SHP77 (cell line): ENCODE results near the gene NAP1L1.

Experiments used
- DNase-seq, 2 experiments: peaks; one replicate each; lab custom pipeline; 2025; lab: John Stamatoyannopoulos, UW

Gene NAP1L1

DNA sequence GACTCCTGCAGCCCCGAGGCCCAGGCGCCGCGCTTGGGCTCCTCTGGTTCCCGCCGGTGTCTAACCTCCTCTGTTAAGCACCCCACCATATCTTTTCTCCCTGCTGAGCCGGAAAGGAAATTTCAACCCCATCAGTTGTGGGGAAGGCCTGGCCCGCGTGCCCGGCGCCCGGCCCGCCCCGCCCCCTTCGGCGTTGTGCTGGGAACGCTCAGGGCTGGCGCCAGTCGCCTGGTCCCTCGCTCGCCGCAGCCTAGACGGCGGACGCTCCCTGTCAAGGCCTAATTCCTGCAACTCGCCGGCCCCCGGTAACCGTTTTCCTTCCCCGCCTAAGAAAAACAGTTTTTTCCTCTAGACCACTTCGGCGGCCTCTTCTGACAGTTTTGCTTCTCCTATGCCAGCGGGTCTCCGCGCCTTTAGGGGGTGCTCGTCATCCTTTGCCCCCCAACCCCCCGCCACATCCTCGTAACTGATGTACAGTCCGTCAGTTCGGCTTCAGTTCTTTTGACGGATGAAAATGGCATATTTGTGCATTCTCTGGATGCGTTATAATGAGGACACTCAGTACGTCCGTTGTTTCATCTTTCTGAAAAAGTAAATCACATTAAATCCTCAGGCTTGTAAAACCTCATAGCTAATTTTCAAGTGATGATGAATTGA lies 506 bp upstream of the NAP1L1 start:
- DNase-seq: peak; percentile 53 to 75

GRCh38 chr12:76083246-76083903 lies 1.1 kb downstream of the NAP1L1 start:
- no peak for DNase-seq

- DNase-seq: no peak
These were observed 2.6 kb downstream of the NAP1L1 start for GRCh38 chr12:76081909-76082308.

DNA sequence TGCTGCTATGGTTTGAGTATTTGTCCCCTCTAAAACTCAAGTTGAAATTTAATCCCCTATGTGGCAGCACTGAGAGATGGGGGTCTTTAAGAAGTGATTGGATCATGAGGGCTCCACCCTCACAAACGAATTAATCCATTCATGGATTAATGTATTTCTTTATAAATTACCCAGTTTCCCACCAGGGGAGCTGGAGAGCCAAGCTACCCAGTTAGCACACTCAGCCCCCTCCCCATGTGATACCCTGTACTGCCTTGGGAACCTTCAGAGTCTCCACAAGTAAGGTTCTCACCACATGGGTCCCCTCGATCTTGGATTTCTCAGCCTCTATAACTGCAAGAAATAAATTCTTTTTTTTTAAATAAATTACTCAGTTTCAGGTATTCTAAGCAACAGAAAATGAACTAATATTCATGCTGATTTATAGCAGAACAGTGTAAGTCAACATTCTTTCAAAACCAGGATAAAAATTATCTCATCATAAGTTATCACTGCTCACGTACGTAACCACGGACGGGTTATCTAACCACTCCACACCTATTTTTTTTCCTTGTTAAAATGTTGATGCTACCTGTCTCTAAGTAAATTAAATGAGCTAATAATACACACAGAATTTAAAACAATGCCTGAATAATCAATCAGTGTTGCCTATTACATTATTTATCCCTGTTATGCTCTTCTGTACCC lies 3.6 kb downstream of the NAP1L1 start:
- DNase-seq: no peak

GRCh38 chr12:76080017-76080728 lies 4.3 kb downstream of the NAP1L1 start:
- no peak for DNase-seq

GRCh38 chr12:76078748-76079147 lies 5.7 kb downstream of the NAP1L1 start:
- DNase-seq: no peak

DNA sequence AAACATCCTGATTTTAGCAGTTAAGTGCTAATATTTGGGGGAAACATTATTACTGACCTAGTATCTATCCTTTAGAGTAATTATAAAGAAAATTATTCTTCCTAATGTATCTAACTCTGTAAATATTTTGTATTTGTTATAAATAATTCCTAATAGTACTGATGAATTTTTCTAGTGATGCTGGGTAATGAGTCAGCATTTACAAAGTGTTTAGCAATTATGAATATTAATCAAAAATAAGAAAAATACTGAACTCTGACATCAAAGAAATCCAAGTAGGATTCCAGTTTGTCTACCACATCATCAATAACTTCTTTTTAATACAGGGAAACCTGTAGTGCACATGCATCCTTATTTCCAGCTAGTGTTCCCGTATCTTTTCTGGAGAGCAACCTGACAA lies 9.0 kb downstream of the NAP1L1 start:
- DNase-seq: no peak

DNA sequence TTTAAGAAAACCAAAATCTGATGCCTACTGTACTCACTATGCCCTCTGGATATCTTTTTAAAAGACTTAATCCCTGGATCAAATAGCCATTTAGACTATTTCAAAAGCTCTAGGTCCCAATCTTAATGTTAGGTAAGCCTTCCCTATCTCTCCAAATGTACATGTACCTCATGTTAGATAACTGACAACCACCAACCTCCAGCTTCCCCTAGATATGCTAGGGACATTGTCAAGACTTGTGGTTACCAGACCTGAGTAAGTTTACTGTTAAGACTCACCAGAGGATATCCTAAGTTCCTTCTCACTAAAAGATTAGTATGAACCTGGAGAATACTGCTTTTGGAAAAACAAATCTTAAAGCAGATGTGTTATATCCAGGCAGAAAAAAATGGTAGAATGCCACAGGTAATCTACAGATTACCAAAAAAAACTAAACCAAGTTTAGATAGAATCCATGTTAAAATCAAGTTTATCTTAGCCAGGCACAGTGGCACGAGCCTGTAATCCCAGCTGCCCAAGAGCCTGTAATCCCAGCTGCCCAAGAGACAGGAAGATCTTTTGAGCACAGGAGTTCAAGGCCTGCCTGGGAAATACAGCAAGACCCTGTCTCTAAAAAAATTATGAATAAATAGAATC lies 9.7 kb downstream of the NAP1L1 start:
- no peak for DNase-seq

- DNase-seq: no peak
These were observed 10.9 kb downstream of the NAP1L1 start for GRCh38 chr12:76073561-76073960.

DNA sequence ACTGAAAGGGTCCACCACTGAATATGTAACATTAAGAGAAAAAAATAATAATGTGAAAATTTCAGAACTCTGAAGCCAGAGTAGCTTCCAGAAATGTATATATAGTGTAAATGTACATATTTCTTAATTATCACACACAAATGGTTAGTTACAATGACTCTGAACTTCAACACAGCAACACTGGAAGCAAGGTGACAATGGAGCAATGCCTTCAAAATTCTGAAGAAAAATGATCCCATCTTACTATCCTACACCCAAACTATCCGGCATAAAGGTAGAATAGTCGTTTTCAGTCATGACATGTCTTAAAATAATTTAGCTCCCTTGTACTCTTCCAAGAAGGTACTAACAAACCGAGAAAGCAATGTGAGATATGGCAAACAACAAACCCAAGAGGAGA lies 11.9 kb downstream of the NAP1L1 start:
- no peak for DNase-seq

DNA sequence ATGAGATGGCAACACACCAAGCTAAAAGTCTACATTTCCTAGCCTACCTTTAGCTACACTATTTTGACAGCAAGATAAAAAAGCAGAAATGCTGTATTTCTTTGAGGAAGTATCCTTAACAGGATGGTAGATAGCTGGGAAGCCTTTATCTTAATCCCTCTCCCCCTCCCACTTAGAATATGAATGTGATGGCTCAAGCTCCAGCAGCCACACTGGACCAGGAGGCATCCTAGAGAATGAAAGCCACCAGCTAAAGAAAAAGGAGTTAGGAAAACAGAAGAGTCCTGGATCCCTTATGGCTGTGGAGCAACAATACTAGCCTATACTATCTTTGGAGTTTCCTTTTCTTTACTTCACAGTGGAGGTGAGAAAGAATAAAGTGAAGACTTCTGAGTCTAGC lies 15.1 kb downstream of the NAP1L1 start:
- no peak for DNase-seq

DNA sequence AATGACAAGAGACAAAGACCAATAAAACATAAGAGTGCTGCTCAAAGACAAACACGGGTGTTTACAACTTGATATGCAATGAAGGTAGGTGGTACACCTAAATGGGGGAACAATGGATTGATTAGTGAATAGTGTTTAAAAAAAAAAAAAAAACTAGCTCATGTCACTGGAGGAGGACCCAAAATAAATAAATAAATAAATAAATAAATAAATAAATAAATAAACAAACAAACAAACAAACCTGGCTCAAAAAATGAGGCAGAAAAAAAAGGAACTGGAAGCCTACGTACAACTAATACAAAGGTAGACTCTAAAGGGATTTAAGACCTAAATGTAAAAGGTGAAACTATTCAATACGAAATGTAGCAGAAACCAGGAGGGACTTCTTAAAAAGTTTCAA lies 18.6 kb downstream of the NAP1L1 start:
- no peak for DNase-seq

DNA sequence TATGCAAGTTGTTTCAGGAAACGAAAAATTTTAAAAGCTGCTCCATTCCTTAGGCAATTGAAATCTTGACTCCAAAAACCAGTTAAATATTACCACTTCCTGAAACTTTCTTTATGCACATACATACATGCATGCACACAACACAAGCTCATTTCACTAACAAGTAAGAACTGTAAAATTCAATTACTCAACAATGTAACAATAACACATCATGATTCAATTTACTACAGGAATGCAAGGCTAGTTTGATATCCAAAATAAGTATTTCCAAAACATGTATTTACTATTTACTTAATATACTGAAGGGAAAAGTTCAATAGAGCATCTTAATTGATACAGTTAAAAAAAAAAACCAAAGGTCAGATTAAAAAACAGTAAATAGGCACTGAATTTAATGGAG lies 19.6 kb downstream of the NAP1L1 start:
- no peak for DNase-seq

DNA sequence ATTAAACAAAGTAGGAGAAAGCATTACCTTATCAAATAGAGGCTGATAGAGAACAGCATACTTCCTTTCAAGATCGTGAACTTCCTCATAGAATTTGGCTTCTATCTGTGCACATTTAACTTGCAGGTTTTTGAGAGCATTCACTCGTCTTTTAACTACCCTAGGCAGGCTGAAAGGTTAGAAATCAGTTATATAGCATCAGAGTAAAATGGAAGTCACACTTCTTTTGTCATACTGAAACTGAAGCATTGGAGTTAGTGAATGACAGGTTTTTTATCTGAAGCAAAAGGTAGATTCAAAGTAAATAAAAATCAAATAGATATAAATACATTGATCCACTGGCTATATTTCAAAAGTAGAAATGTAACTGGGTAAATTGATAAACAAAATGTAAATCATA lies 24.4 kb downstream of the NAP1L1 start:
- DNase-seq: no peak

- DNase-seq: no peak
These were observed 27.2 kb downstream of the NAP1L1 start for GRCh38 chr12:76057326-76057725.

DNA sequence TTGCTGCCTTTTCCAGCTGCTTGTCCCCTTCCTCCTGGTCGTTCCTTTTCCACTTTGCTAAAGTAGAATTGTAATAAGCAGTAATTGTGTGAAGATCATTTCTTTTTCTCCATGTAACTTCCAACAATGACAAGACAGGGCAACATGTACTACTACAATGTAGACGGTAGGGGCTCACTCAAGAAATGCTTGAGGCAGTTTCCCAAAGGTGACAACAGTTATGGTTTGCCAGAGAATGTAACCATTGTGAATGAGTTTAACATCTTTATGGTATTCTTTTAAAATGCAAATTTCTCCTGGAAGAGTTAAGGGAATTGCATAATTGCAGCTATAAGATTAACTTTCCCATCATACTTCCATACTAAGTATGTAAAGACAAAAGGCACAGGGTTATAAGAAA lies 29.1 kb downstream of the NAP1L1 start:
- no peak for DNase-seq

DNA sequence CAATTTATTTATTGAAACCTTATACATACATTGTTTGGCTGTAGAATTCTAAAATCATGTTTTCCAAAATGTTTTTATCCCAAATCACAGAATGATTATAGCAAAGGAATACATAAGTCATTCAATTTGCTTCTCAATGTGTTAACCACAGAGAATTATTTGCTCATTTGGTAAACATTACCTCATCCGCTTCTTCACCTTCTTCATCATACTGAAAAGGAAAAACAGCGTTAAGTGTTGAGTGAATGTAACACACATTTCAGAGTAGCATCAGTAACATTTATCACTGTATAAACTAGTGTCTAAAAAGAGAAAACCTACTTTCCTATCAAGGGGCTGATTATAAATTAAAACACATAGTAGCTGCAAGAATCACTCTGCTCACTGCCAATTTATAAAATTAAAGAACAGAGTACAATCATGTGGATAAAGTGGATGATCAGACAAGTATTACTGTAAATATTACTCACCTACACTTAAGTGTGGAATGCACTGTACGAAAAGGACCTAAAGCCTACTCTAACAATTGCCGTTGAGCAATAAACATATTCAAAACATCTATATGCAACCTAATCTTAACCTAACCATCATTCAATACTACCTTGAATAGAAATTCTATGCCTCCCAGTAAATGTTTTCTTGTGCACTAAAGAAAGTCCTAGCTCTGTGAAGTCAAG lies 34.8 kb downstream of the NAP1L1 start:
- no peak for DNase-seq

GRCh38 chr12:76047742-76048141 lies 36.7 kb downstream of the NAP1L1 start:
- DNase-seq: no peak

DNA sequence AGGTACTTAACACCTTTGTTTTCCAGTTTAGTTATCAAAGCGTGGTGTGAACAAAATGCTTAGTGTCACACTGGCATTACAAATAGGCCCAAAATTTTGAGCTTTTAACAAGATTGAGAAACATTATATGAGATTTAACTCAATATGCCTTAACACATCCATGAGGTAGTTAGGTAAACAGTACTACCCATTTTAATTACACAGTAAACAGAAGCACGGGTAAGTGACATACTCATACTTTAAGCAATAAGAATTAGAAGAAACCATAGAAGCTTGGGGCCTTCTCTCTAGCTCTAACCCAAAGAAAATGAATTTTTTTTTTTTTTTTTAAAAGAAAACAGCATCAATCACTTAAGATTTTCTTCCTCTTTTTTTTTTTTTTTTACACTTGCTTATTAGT lies 37.4 kb downstream of the NAP1L1 start:
- DNase-seq: no peak

DNA sequence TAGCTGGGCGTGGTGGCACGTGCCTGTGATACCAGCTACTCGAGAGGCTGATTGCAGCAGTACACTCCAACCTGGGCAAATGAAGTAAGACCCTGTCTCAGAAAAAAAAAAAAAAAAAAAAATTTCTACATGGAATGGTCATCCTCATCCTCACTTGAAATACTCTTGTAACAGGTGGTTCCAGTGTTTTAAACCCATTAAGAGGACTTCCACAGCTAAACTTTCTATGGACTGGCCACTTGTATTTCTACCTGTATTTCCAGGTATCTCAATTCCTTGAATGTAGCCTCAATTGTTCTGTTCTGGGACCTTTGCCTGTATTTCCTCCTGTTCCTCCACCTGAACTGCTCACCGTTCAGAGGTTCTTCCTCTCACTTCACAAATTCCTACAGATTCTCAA lies 41.1 kb downstream of the NAP1L1 start:
- DNase-seq: no peak

DNA sequence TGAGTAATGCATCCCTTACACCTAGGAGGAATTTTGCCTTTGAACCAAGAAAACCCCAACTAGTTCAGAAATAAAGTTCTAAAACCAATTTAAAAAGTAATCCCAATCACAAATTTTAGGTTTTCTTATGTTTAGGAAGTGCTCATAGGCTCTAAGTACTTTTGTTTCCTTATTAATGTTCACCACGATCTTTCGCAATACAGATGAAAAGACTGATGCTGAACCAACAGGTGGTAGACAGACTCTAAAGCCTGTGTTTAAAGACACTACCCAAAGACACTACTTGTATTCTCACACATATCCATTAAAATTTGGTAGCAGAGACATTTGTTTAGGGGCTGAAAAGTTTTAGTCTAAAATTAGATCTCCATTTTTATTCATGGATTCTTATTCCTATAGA lies 42.3 kb downstream of the NAP1L1 start:
- no peak for DNase-seq

- DNase-seq: no peak
These were observed 43.1 kb downstream of the NAP1L1 start for GRCh38 chr12:76041406-76041805.
